Panc1 (cell line): ENCODE data around the gene SP110. TPM values are rescaled to one million over a fixed set of nuclear protein-coding genes. Genes with fewer than 3 reads are reported as not detected.

Experiments used
- ATAC-seq: fragments of 200-7000 bp; cut with Tn5 transposase; 2 replicates; pipeline ENCODE4 v1.9.1; 2020; ENCODE audit warnings: mild to moderate bottlenecking, moderate library complexity
- BruUV-seq: library from RNA; stranded (reverse); fragments of 400-500 nt; replicated peaks from 2 replicates; lab custom pipeline; 2021; lab: Mats Ljungman, UMichigan
- CTCF ChIA-PET: fragments of 300-600 bp; sonication (Branson Sonifier 250); formaldehyde crosslinking; loops from one replicate; lab custom pipeline; 2022; ENCODE audit warnings: antibody characterized with exemption; lab: Charles Lee
- POLR2A ChIA-PET: fragments of 300-600 bp; sonication (Branson Sonifier 250); formaldehyde crosslinking; loops from one replicate; lab custom pipeline; 2022; ENCODE audit warnings: antibody characterized with exemption; lab: Charles Lee
- DNase-seq: peaks from one replicate; pipeline ENCODE4 v3.0.0-alpha.2; 2010; ENCODE audit warnings: low read depth, low spot score
- H3K27ac ChIP-seq: 2 replicates; pipeline ENCODE4 v1.5.1; 2011; ENCODE audit warnings: mild to moderate bottlenecking, low read length, inconsistent platforms
- H3K27me3 ChIP-seq: fragments of 200-500 bp; sonication (Bioruptor generic); 2 replicates; pipeline ENCODE4 v1.6.0; 2014; ENCODE audit warnings: low read length, inconsistent platforms; ENCODE audit not compliant: control insufficient read depth, insufficient read depth
- H3K36me3 ChIP-seq: fragments of 200-500 bp; sonication (Bioruptor generic); 2 replicates; pipeline ENCODE4 v1.5.1; 2014; ENCODE audit warnings: inconsistent platforms, mild to moderate bottlenecking, low read length, moderate library complexity; ENCODE audit not compliant: control insufficient read depth, insufficient read depth
- H3K4me1 ChIP-seq: 2 replicates; pipeline ENCODE4 v1.5.1; 2011; ENCODE audit warnings: inconsistent platforms, mild to moderate bottlenecking, low read length, moderate library complexity; ENCODE audit not compliant: control insufficient read depth, insufficient read depth
- H3K4me3 ChIP-seq, 2 experiments: 2 replicates each; pipeline ENCODE4 v1.5.1; 2011 to 2012; ENCODE audit warnings: low read depth in 2 of 2, low read length in 2 of 2, mild to moderate bottlenecking in 2 of 2, inconsistent platforms in 1 of 2, moderate library complexity in 1 of 2
- H3K9me3 ChIP-seq: fragments of 200-500 bp; sonication (Bioruptor generic); 2 replicates; pipeline ENCODE4 v1.5.1; 2014; ENCODE audit warnings: low read depth, mild to moderate bottlenecking, inconsistent platforms, low read length, moderate library complexity; ENCODE audit not compliant: control insufficient read depth, insufficient read depth
- CTCF ChIP-seq: fragments of 450-650 bp; IDR thresholded peaks from 2 replicates; pipeline ENCODE4 v1.5.1; 2017; ENCODE audit warnings: mild to moderate bottlenecking
- POLR2AphosphoS5 ChIP-seq: IDR thresholded peaks from 2 replicates; pipeline ENCODE4 v1.6.1; 2012; ENCODE audit warnings: mild to moderate bottlenecking, low read depth, low read length, moderate library complexity
- REST ChIP-seq, 2 experiments: IDR thresholded peaks; 2 replicates each; pipeline ENCODE4 v1.6.1; 2011 to 2012; ENCODE audit warnings: low read depth in 2 of 2, control low read depth in 1 of 2, low read length in 1 of 2, mild to moderate bottlenecking in 1 of 2, moderate library complexity in 1 of 2; ENCODE audit not compliant: insufficient read depth in 1 of 2
- SIN3A ChIP-seq: IDR thresholded peaks from 2 replicates; pipeline ENCODE4 v1.6.1; 2012; ENCODE audit warnings: low read depth, mild to moderate bottlenecking, low read length, moderate library complexity, borderline replicate concordance; ENCODE audit not compliant: insufficient read depth
- TCF7L2 ChIP-seq: IDR thresholded peaks from 2 replicates; pipeline ENCODE4 v1.6.1; 2011; ENCODE audit warnings: mild to moderate bottlenecking, low read depth, low read length, inconsistent platforms
- in situ Hi-C: cut with HindIII; loops from 2 replicates; pipeline ENCODE4 v1.10.0; 2016; ENCODE audit warnings: low sequenced_read_pairs, low pct_unique_long_range_greater_than_20kb
- intact Hi-C: fragments of 100-400 bp; cut with micrococcal nuclease; formaldehyde crosslinking; loops from one replicate; pipeline ENCODE4 v1.10.0; 2022; ENCODE audit not compliant: unreplicated experiment
- total RNA-seq: library from RNA; stranded (reverse); gene quantifications from one replicate; pipeline ENCODE4 v1.2.1, GENCODE V29; 2021; ENCODE audit not compliant: unreplicated experiment

The SP110 gene
- total RNA-seq, 1 experiment from 2014 or later, result 6.2 TPM

- in situ Hi-C loops, result no loop called here
These were observed 41.0 kb downstream of the SP110 start for GRCh38 chr2:230178546-230179485.

More at GRCh38 chr2:230178546-230179485, 41.0 kb downstream of the SP110 start:
- Histone ChIP-seq H3K4me3 (no peak overlapping the region), H3K4me1 (no peaks in the 10 kb centered on the region), H3K9me3 (no peaks in the 10 kb centered on the region), H3K36me3 (no peaks in the 10 kb centered on the region), H3K27me3 (no peaks in the 10 kb centered on the region), H3K27ac (no peak overlapping the region)
- no peak for ATAC-seq
- ChIA-PET POLR2A (no interaction called here), CTCF (no interaction called here)
- TF ChIP-seq CTCF (no peak), TCF7L2 (no peak), POLR2AphosphoS5 (no peak), SIN3A (no peak), REST (IDR thresholded peaks at IDR 0.05; ENCODE audit: insufficient read depth in 1 of 2, low read depth in 2 of 2, low read length in 1 of 2) (no peak)
- DNase-seq, result no peak
- intact Hi-C loops, result loop anchor here (10.0 kb wide), 1 partner anchor 436 kb away; no protein-coding TSS in a partner anchor
- BruUV-seq, result no TSS peak
